Neural progenitor cell (in vitro differentiated cells): Measurements from ENCODE around the gene SORBS2. TPM values are rescaled to one million over a fixed set of nuclear protein-coding genes. Genes with fewer than 3 reads are reported as not detected.

ENCODE experiments used
- DNase-seq: peaks from one replicate; pipeline ENCODE4 v3.0.0-alpha.2; 2016; ENCODE audit warnings: low spot score
- H2AFZ ChIP-seq: fragments of 200-600 bp; sonication (generic); replicated peaks from 2 replicates; pipeline ENCODE4 v1.6.1; 2016; ENCODE audit warnings: antibody characterized with exemption
- H3F3A ChIP-seq: fragments of 200-600 bp; sonication (generic); 2 replicates; pipeline ENCODE4 v1.6.1; 2016; ENCODE audit warnings: antibody characterized with exemption, low read depth
- H3K27ac ChIP-seq: fragments of 200-600 bp; sonication (generic); 2 replicates; pipeline ENCODE4 v1.5.1; 2016; ENCODE audit warnings: mild to moderate bottlenecking
- H3K27me3 ChIP-seq: fragments of 200-600 bp; sonication (generic); 2 replicates; pipeline ENCODE4 v1.6.1; 2016; ENCODE audit warnings: mild to moderate bottlenecking, moderate library complexity
- H3K36me3 ChIP-seq: fragments of 200-600 bp; sonication (generic); 2 replicates; pipeline ENCODE4 v1.5.1; 2016
- H3K4me1 ChIP-seq: fragments of 200-600 bp; sonication (generic); 2 replicates; pipeline ENCODE4 v1.6.1; 2016; ENCODE audit warnings: mixed run types
- H3K4me2 ChIP-seq: fragments of 200-600 bp; sonication (generic); 2 replicates; pipeline ENCODE4 v1.6.1; 2016
- H3K4me3 ChIP-seq: fragments of 200-600 bp; sonication (generic); 2 replicates; pipeline ENCODE4 v1.5.1; 2016
- H3K79me2 ChIP-seq: fragments of 200-600 bp; sonication (generic); 2 replicates; pipeline ENCODE4 v1.6.1; 2016; ENCODE audit warnings: low read depth
- H3K9ac ChIP-seq: fragments of 200-600 bp; sonication (generic); 2 replicates; pipeline ENCODE4 v1.6.1; 2016
- H3K9me3 ChIP-seq: fragments of 200-600 bp; sonication (generic); 2 replicates; pipeline ENCODE4 v1.5.1; 2016; ENCODE audit warnings: low read depth
- H4K20me1 ChIP-seq: fragments of 200-600 bp; sonication (generic); 2 replicates; pipeline ENCODE4 v1.6.1; 2016; ENCODE audit warnings: low read depth
- H3K27ac Mint-ChIP-seq: 3 replicates; pipeline ENCODE4 v1.8.0; 2021; ENCODE audit warnings: mixed read lengths
- H3K27me3 Mint-ChIP-seq: 2 replicates; pipeline ENCODE4 v1.8.0; 2022; ENCODE audit warnings: low read depth, mild to moderate bottlenecking, inconsistent platforms, moderate library complexity, mixed read lengths; ENCODE audit not compliant: insufficient read depth
- H3K36me3 Mint-ChIP-seq: 3 replicates; pipeline ENCODE4 v1.8.0; 2021; ENCODE audit warnings: mixed read lengths
- H3K4me1 Mint-ChIP-seq: 3 replicates; pipeline ENCODE4 v1.8.0; 2021; ENCODE audit warnings: mixed read lengths
- H3K4me3 Mint-ChIP-seq: 3 replicates; pipeline ENCODE4 v1.8.0; 2021; ENCODE audit warnings: mild to moderate bottlenecking, moderate library complexity, mixed read lengths
- H3K9me3 Mint-ChIP-seq: 3 replicates; pipeline ENCODE4 v1.8.0; 2020; ENCODE audit warnings: mixed read lengths
- EZH2 ChIP-seq: fragments of 200-600 bp; sonication (generic); IDR thresholded peaks from 2 replicates; pipeline ENCODE4 v1.6.1; 2017; ENCODE audit warnings: antibody characterized with exemption, mild to moderate bottlenecking, moderate library complexity
- EZH2phosphoT487 ChIP-seq: fragments of 200-600 bp; sonication (generic); IDR thresholded peaks from 2 replicates; pipeline ENCODE4 v1.6.1; 2017; ENCODE audit warnings: antibody characterized with exemption
- total RNA-seq: library from RNA; depleted of rRNA; stranded (reverse); fragments of >200 nt; gene quantifications from 2 replicates; pipeline ENCODE4 v1.2.3, GENCODE V29; 2015; ENCODE audit warnings: low replicate concordance
- TF ChIP-seq, protein P1 (sequence below): fragments of 200-600 bp; sonication (generic); IDR thresholded peaks from 2 replicates; pipeline ENCODE4 v1.5.1; 2017; ENCODE audit warnings: antibody characterized with exemption, mild to moderate bottlenecking

The SORBS2 gene
- total RNA-seq, 1 donor from 2014 or later = 15.7 TPM

DNA sequence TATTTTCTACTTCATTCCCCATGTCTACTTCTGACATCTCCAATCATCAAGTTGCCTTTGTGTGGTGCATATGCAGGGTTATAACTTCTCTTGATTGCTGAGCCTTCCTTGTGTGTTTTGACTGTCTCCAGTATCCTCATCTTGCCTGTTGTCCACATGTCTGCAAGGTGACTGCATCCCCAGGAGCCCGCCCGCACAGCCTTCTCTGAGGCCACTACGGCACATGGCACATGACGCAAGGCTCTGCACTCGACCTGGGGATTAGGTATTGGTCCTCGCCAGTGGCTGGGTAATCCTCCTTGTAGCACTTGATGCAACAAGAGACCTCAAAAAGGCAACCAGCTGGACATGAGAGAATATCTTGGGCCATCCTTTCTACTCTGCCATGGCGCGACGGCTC, 122.6 kb downstream of the SORBS2 start:
- Histone ChIP-seq H3K4me2 (no peak overlapping the region), H3K79me2 (no peaks in the 10 kb centered on the region), H3K4me3 (no peak overlapping the region), H3K27ac (no peak overlapping the region), H3K9me3 (no peaks in the 10 kb centered on the region), H3K9ac (no peak overlapping the region), H3K4me1 (peaks cover 14% of the 10 kb centered on the region), H3K36me3 (no peaks in the 10 kb centered on the region), H3K27me3 (no peaks in the 10 kb centered on the region), H3F3A (peaks cover 12% of the 10 kb centered on the region), H2AFZ (no peak overlapping the region), H4K20me1 (no peaks in the 10 kb centered on the region)
- no peak overlapping the region for H3K4me3 Mint-ChIP-seq
- peaks cover 5% of the 10 kb centered on the region for H3K4me1 Mint-ChIP-seq
- H3K27ac Mint-ChIP-seq = no peak overlapping the region
- peaks cover 13% of the 10 kb centered on the region for H3K36me3 Mint-ChIP-seq
- peaks cover 2% of the 10 kb centered on the region for H3K9me3 Mint-ChIP-seq
- no peaks in the 10 kb centered on the region for H3K27me3 Mint-ChIP-seq
- DNase-seq = no peak
- TF ChIP-seq EZH2phosphoT487 (no peak), EZH2 (no peak)
- TF ChIP-seq, protein P1, sequence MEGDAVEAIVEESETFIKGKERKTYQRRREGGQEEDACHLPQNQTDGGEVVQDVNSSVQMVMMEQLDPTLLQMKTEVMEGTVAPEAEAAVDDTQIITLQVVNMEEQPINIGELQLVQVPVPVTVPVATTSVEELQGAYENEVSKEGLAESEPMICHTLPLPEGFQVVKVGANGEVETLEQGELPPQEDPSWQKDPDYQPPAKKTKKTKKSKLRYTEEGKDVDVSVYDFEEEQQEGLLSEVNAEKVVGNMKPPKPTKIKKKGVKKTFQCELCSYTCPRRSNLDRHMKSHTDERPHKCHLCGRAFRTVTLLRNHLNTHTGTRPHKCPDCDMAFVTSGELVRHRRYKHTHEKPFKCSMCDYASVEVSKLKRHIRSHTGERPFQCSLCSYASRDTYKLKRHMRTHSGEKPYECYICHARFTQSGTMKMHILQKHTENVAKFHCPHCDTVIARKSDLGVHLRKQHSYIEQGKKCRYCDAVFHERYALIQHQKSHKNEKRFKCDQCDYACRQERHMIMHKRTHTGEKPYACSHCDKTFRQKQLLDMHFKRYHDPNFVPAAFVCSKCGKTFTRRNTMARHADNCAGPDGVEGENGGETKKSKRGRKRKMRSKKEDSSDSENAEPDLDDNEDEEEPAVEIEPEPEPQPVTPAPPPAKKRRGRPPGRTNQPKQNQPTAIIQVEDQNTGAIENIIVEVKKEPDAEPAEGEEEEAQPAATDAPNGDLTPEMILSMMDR = no peak

DNA sequence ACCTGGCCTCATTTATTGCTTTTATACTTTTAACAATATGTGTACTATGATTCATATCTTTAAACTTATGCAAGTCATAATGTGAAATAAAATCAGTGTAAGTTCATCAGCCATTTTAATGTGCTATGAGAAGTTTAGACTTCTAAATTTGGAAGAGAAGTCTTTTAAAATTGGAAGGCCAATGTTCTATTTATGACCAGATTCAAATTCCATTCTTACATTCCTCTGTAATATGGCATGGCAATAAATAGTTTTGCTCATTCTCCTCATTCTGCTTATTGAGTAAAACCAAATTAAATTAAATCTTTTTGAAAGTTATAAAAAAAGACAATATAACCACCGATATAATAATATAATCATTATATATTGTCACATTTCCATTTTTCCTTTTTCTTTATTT, 126.2 kb downstream of the SORBS2 start:
- no peak for DNase-seq
- H3K4me3 Mint-ChIP-seq = no peak overlapping the region
- peaks cover 2% of the 10 kb centered on the region for H3K27me3 Mint-ChIP-seq
- H3K36me3 Mint-ChIP-seq = peaks cover 10% of the 10 kb centered on the region
- Histone ChIP-seq H3K4me2 (no peak overlapping the region), H4K20me1 (no peaks in the 10 kb centered on the region), H3K9ac (no peak overlapping the region), H3K4me1 (no peaks in the 10 kb centered on the region), H2AFZ (no peak overlapping the region), H3K79me2 (no peaks in the 10 kb centered on the region), H3K36me3 (no peaks in the 10 kb centered on the region), H3F3A (no peaks in the 10 kb centered on the region), H3K27me3 (no peaks in the 10 kb centered on the region), H3K4me3 (no peak overlapping the region), H3K27ac (no peak overlapping the region), H3K9me3 (no peaks in the 10 kb centered on the region)
- TF ChIP-seq, protein P1 = no peak
- TF ChIP-seq EZH2 (no peak), EZH2phosphoT487 (no peak)
- H3K9me3 Mint-ChIP-seq = no peaks in the 10 kb centered on the region
- H3K27ac Mint-ChIP-seq = no peak overlapping the region
- H3K4me1 Mint-ChIP-seq = no peaks in the 10 kb centered on the region

DNA sequence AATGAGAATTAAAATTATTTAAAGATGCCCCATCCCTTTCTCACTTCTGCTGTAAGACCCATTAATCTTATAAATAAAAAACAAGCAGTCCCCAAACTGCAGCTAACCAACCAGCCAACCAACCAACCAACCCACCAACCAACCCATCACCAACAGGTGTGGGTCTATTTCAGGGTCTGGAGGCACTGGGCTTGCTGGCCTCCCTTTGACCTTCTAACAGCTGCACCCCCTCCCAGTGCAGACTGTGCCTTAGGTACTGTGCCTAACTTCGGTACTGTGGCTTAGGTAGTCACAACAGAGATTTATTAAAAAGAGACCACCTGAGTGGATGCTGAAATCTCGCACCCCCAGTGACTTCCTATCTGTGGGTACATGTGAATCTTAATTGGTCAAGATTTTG, 128.1 kb downstream of the SORBS2 start:
- Histone ChIP-seq H2AFZ (no peak overlapping the region), H3K9me3 (no peaks in the 10 kb centered on the region), H3K36me3 (no peaks in the 10 kb centered on the region), H4K20me1 (no peaks in the 10 kb centered on the region), H3K79me2 (no peaks in the 10 kb centered on the region), H3K4me1 (no peaks in the 10 kb centered on the region), H3K4me3 (no peak overlapping the region), H3K27me3 (no peaks in the 10 kb centered on the region), H3F3A (no peaks in the 10 kb centered on the region), H3K9ac (no peak overlapping the region), H3K27ac (no peak overlapping the region), H3K4me2 (no peak overlapping the region)
- H3K9me3 Mint-ChIP-seq = no peaks in the 10 kb centered on the region
- H3K36me3 Mint-ChIP-seq = peaks cover 10% of the 10 kb centered on the region
- TF ChIP-seq, protein P1 = no peak
- no peak for TF ChIP-seq EZH2phosphoT487
- no peak for TF ChIP-seq EZH2
- no peak for DNase-seq
- H3K27me3 Mint-ChIP-seq = peaks cover 2% of the 10 kb centered on the region
- no peaks in the 10 kb centered on the region for H3K4me1 Mint-ChIP-seq
- no peak overlapping the region for H3K4me3 Mint-ChIP-seq
- no peak overlapping the region for H3K27ac Mint-ChIP-seq
